ENCODE data around the gene TMEM181. TPM values are rescaled to one million over a fixed set of nuclear protein-coding genes. Genes with fewer than 3 reads are reported as not detected.

The TMEM181 gene
- total RNA-seq, 1 experiment from 2014 or later: 38.0 TPM

DNA sequence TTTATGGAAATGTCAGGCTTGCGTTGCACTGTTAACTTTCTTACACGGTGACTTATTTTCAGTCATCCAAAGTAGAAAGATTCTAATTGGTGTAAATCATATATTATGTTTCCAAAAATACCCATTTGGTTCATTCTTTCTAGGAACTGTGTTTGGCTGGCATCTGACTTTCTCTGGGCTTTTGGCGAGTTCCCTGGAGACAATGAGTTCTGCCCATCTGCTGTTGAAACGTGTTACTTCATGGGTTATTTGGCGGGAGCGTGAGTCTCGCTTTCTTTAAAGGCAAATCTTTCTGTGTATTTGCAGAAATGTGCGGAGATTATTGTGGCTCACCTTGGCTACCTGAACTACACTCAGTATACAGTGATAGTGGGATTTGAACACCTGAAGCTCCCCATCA lies 29.5 kb downstream of the TMEM181 start:
- no peak overlapping the region for H3K4me3 ChIP-seq (ENCODE audit: low read depth in 2 of 2, low read length in 2 of 2)
- H3K27me3 ChIP-seq (ENCODE audit: control insufficient read depth, insufficient read depth, low read length): no peaks in the 10 kb centered on the region
- no peaks in the 10 kb centered on the region for H3K4me1 ChIP-seq (ENCODE audit: control insufficient read depth, insufficient read depth, low read length)
- ChIA-PET CTCF (no interaction called here), POLR2A (interaction anchor here (0.6 kb wide), 1 partner anchor 16 kb away, joined by 8 read pairs; no protein-coding TSS in a partner anchor)
- no peak overlapping the region for H3K27ac ChIP-seq (ENCODE audit: low read length)
- BruUV-seq (replicated peaks): no TSS peak
- H3K9me3 ChIP-seq (ENCODE audit: control insufficient read depth, insufficient read depth, low read depth, low read length): no peaks in the 10 kb centered on the region
- intact Hi-C loops (cut with micrococcal nuclease; ENCODE audit: unreplicated experiment) (no loop called here), in situ Hi-C loops (cut with HindIII; ENCODE audit: low pct_unique_long_range_greater_than_20kb, low sequenced_read_pairs) (no loop called here)
- peaks cover 24% of the 10 kb centered on the region for H3K36me3 ChIP-seq (ENCODE audit: control insufficient read depth, insufficient read depth, low read length)
- ATAC-seq (no peak), DNase-seq (ENCODE audit: low read depth, low spot score) (no peak)
- TF ChIP-seq TCF7L2 (IDR thresholded peaks at IDR 0.05; ENCODE audit: low read depth, low read length): no peak
- TF ChIP-seq, protein P1, sequence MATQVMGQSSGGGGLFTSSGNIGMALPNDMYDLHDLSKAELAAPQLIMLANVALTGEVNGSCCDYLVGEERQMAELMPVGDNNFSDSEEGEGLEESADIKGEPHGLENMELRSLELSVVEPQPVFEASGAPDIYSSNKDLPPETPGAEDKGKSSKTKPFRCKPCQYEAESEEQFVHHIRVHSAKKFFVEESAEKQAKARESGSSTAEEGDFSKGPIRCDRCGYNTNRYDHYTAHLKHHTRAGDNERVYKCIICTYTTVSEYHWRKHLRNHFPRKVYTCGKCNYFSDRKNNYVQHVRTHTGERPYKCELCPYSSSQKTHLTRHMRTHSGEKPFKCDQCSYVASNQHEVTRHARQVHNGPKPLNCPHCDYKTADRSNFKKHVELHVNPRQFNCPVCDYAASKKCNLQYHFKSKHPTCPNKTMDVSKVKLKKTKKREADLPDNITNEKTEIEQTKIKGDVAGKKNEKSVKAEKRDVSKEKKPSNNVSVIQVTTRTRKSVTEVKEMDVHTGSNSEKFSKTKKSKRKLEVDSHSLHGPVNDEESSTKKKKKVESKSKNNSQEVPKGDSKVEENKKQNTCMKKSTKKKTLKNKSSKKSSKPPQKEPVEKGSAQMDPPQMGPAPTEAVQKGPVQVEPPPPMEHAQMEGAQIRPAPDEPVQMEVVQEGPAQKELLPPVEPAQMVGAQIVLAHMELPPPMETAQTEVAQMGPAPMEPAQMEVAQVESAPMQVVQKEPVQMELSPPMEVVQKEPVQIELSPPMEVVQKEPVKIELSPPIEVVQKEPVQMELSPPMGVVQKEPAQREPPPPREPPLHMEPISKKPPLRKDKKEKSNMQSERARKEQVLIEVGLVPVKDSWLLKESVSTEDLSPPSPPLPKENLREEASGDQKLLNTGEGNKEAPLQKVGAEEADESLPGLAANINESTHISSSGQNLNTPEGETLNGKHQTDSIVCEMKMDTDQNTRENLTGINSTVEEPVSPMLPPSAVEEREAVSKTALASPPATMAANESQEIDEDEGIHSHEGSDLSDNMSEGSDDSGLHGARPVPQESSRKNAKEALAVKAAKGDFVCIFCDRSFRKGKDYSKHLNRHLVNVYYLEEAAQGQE (IDR thresholded peaks at IDR 0.05; ENCODE audit: insufficient read depth in 1 of 2, low read depth in 2 of 2, low read length in 1 of 2): no peak
- TF ChIP-seq SIN3A (IDR thresholded peaks at IDR 0.05; ENCODE audit: borderline replicate concordance, insufficient read depth, low read depth, low read length): no peak
- no peak for TF ChIP-seq POLR2AphosphoS5 (IDR thresholded peaks at IDR 0.05; ENCODE audit: low read depth, low read length)

DNA sequence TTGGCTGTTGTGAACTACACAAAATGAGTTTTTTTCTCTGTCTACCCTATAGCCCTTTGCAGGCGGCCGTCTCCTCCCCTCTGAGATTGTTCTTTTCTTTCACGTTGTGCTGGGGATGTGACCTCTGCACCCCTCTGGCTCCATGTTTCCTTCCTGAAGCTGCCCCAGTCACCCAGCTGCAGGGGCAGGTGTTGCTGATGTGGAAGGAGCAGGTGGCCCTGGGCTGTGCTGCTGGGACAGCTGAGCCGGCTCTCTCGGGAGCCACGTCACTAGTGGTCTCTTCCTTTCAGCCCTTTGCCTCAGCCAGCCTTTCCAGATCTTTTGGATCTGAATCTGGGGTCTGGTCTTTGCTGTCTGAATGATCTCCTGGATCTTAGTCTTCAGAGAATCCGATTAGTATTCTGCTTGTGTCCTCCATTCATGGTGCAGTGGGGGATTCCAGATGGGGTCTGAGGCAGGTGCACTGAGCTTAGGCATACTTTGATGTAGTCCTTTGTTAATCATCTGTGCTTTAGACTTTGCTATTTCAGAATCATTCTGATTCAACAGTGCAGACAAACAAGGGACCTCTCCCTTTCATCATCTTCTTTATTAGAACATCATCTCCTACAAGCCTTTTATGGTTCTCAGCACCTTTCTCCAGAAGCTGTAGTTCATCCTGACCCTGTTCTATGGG lies 31.4 kb downstream of the TMEM181 start:
- Histone ChIP-seq H3K27me3 (ENCODE audit: control insufficient read depth, insufficient read depth, low read length) (no peaks in the 10 kb centered on the region), H3K36me3 (ENCODE audit: control insufficient read depth, insufficient read depth, low read length) (peaks cover 19% of the 10 kb centered on the region), H3K27ac (ENCODE audit: low read length) (no peak overlapping the region), H3K4me1 (ENCODE audit: control insufficient read depth, insufficient read depth, low read length) (no peaks in the 10 kb centered on the region), H3K4me3 (ENCODE audit: low read depth in 2 of 2, low read length in 2 of 2) (no peak overlapping the region), H3K9me3 (ENCODE audit: control insufficient read depth, insufficient read depth, low read depth, low read length) (no peaks in the 10 kb centered on the region)
- no TSS peak for BruUV-seq (replicated peaks)
- intact Hi-C loops (cut with micrococcal nuclease; ENCODE audit: unreplicated experiment): no loop called here
- TF ChIP-seq SIN3A (IDR thresholded peaks at IDR 0.05; ENCODE audit: borderline replicate concordance, insufficient read depth, low read depth, low read length) (no peak), CTCF (IDR thresholded peaks at IDR 0.05) (no peak), POLR2AphosphoS5 (IDR thresholded peaks at IDR 0.05; ENCODE audit: low read depth, low read length) (no peak), TCF7L2 (IDR thresholded peaks at IDR 0.05; ENCODE audit: low read depth, low read length) (no peak)
- TF ChIP-seq, protein P1 (IDR thresholded peaks at IDR 0.05; ENCODE audit: insufficient read depth in 1 of 2, low read depth in 2 of 2, low read length in 1 of 2): no peak
- CTCF ChIA-PET: no interaction called here
- DNase-seq (ENCODE audit: low read depth, low spot score): no peak
- POLR2A ChIA-PET: no interaction called here
- no peak for ATAC-seq
- in situ Hi-C loops (cut with HindIII; ENCODE audit: low pct_unique_long_range_greater_than_20kb, low sequenced_read_pairs): no loop called here

Data from Panc1 (cell line).